Measurements from ENCODE around the gene SINHCAF. TPM values are rescaled to one million over a fixed set of nuclear protein-coding genes. Genes with fewer than 3 reads are reported as not detected.
A peak's percentile ranks its signal among the peaks of the same experiment; 100 is the strongest.

SINHCAF gene
- total RNA-seq, 1 experiment from 2014 or later, result 497 TPM

- Histone ChIP-seq H3K27me3 (ENCODE audit: insufficient read depth, low read length) (no peaks in the 10 kb centered on the region), H3K23ac (ENCODE audit: insufficient read length, low read depth, low read length) (no peak overlapping the region), H3T11ph (ENCODE audit: low read length) (no peak overlapping the region), H3K9me3 (ENCODE audit: control insufficient read depth, low read depth, low read length) (no peaks in the 10 kb centered on the region), H2BK15ac (ENCODE audit: low read depth, low read length) (no peak overlapping the region), H3K9ac (ENCODE audit: extremely low read depth, insufficient read length, low read length) (peak overlapping the region; percentile 99), H2AK5ac (ENCODE audit: insufficient read length, low read length) (no peak overlapping the region), H2AFZ (ENCODE audit: low read length) (no peak overlapping the region), H3K14ac (ENCODE audit: insufficient read depth, low read length) (no peak overlapping the region; the same call in 1 of the 2 replicates), H4K5ac (ENCODE audit: insufficient read length, low read depth, low read length) (no peak overlapping the region), H3K4me1 (ENCODE audit: insufficient read depth, low read length) (peaks cover 5% of the 10 kb centered on the region; the same call in 1 of the 2 replicates), H3K18ac (ENCODE audit: insufficient read length, low read depth, low read length) (no peak overlapping the region), H3K27ac (ENCODE audit: insufficient read length, low read depth, low read length) (peak overlapping the region; percentile 52), H4K91ac (ENCODE audit: insufficient read length, low read depth, low read length) (no peak overlapping the region), H3K4me2 (ENCODE audit: insufficient read depth, insufficient read length, low read length) (peak overlapping the region; percentile 98), H2BK20ac (ENCODE audit: low read depth, low read length, poor library complexity, severe bottlenecking) (no peak overlapping the region), H2BK5ac (ENCODE audit: insufficient read length, low read length) (no peak overlapping the region), H4K8ac (replicated peaks; ENCODE audit: insufficient read length, low read depth, low read length) (no peak overlapping the region), H3K23me2 (ENCODE audit: insufficient read length, low read depth, low read length, poor library complexity, severe bottlenecking) (peaks cover 16% of the 10 kb centered on the region), H3K79me2 (ENCODE audit: insufficient read depth, low read length) (peaks cover 75% of the 10 kb centered on the region), H3K79me1 (ENCODE audit: insufficient read depth, low read depth, low read length, poor library complexity, severe bottlenecking) (no peaks in the 10 kb centered on the region), H2BK12ac (ENCODE audit: insufficient read length, low read depth, low read length) (no peak overlapping the region), H4K20me1 (ENCODE audit: control insufficient read depth, insufficient read depth, insufficient read length) (no peaks in the 10 kb centered on the region), H2BK120ac (ENCODE audit: low read depth, low read length, poor library complexity, severe bottlenecking) (no peak overlapping the region), H3K4ac (ENCODE audit: low read depth, low read length) (no peak overlapping the region), H3K56ac (ENCODE audit: insufficient read length, low read depth, low read length) (no peak overlapping the region)
- no CpG with 5 or more reads among the region's 5 CpGs for WGBS (ENCODE audit: extremely low coverage, insufficient read length, low lambda C conversion rate)
- peak overlapping the region; percentile 77 to 97 (median 91) for H3K27ac Mint-ChIP-seq
- H3K4me1 Mint-ChIP-seq, result peaks cover 65 to 66% of the 10 kb centered on the region in 2 experiments
- H3K36me3 Mint-ChIP-seq (ENCODE audit: insufficient read depth in 1 of 3, low read depth in 3 of 3), result peaks cover 15 to 20% (median 17%) of the 10 kb centered on the region in 3 experiments
- DNase-seq, result no peak
- H3K27me3 Mint-ChIP-seq (ENCODE audit: low read depth), result peaks cover 3% of the 10 kb centered on the region; the same call in 1 of the 2 replicates
- TF ChIP-seq CTCF (conservative IDR thresholded peaks at IDR 0.05), result no peak
- peak overlapping the region; percentile 99 for H3K4me3 Mint-ChIP-seq
- H3K9me3 Mint-ChIP-seq, result peaks cover 5 to 6% of the 10 kb centered on the region in 2 experiments; a peak in 4 of 5 replicates
These were observed 3.1 kb downstream of the SINHCAF start for GRCh38 chr12:31322801-31323207.

All from H9 (cell line).